NCI-H1048 (cell line): Measurements from ENCODE around the gene LOC101059915.
"Not testable (repeated sequence)": the region's sequence is repeated elsewhere in the genome, so short reads cannot be mapped to it uniquely, and the experiment has no call there.

Experiments
- DNase-seq: peaks from one replicate; lab custom pipeline; 2025; lab: John Stamatoyannopoulos, UW

LOC101059915 gene

DNA sequence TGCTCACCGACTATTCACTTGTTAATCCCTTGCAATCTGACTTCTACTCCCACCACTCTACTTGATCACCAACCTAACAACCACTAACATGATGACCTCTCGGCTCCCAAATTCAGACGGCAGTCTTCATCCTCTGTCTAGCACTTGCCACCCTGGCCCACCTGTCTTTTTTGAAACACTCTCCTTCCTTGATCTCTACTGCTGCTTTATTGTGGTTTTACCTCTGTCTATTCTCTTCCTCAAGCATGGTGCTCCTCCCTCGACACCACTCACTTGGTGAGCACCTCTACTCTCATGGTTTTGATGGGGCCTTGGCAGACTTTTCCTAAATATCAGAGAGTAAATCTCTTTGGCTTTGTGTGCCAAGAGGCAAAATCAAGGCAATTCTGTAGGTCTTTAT, 27.3 kb upstream of the LOC101059915 start:
- DNase-seq: no peak

DNA sequence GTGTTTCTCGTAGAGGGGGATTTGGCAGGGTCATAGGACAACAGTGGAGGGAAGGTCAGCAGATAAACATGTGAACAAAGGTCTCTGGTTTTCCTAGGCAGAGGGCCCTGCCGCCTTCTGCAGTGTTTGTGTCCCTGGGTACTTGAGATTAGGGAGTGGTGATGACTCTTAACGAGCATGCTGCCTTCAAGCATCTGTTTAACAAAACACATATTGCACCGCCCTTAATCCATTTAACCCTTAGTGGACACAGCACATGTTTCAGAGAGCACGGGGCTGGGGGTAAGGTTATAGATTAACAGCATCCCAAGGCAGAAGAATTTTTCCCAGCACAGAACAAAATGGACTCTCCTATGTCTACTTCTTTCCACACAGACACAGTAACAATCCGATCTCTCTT, 22.9 kb upstream of the LOC101059915 start:
- not testable (repeated sequence) for DNase-seq

- no peak for DNase-seq
Measured at GRCh38 chrX:71650333-71650969, 16.9 kb upstream of the LOC101059915 start.

DNA sequence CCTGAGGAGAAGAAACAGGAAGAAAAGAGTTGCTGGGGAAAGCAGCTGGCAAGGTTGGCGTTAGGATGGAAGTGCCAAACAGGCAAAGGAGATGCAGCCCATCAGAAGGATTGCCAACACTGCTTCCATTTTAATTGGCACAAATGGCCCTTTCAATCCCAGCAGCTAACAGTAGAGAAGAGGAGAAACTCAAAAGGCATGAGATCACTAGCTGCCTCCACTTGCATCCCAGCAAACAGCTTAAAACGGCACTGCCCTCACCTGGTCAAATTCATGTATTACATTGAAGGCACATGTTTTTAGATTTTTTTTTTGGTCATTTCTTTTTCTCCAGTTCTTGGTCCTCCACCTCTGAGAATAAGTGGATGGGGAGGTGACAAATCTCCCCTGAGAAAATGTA, 14.9 kb upstream of the LOC101059915 start:
- DNase-seq: no peak

DNA sequence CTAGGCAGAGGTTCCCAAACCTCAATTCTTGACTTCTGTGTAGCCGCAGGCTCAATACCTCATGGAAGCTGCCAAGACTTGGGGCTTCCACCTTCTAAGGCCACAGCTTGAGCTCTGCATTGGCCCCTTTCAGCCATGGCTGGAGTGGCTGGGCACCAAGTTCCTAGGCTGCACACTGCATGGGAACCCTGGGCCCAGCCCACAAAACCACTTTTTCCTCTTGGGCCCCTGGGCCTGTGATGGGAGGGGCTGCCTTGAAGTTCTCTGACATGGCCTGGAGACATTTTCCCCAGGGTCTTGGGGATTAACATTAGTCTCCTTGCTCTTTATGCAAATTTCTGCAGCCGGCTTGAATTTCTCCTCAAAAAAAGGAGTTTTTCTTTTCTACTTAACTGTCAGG, 14.0 kb upstream of the LOC101059915 start:
- DNase-seq: no peak

DNA sequence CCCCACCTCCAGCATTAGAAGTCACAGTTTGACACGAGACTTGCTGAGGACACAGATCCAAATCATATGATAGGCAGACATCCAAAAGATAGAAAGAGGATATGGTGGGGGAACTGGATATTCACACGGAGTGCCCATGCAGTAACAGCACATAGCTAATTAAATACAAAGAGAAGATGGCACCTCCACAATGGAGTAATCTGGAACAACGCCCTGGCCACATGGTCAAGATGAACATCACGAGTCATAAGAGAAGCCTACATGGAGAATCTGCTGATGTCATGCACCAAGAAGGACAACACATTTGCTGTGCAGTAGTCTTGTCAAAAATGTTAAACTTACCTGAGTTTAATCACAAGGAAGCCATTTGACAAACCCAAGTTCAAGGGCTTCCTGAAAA, 10.1 kb upstream of the LOC101059915 start:
- no peak for DNase-seq

DNA sequence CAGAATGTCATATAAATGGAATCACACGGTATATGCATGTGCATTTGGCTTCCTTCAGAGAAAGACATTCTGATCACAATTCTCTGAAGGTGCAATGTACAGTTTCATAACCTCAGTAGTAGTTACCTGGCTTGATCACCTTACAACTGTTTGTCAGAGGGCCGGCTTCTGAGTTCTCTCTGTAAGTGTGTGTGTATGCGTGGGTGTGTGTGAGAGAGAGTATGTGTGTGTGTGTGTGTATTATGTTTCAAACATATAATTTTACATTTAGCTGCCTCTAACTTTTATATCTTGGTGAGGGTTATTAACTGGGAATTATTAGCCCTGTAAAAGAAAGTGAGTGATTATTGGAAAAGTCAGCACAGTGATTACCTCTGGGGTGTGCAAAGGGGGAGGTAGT, 8.0 kb upstream of the LOC101059915 start:
- DNase-seq: no peak

DNA sequence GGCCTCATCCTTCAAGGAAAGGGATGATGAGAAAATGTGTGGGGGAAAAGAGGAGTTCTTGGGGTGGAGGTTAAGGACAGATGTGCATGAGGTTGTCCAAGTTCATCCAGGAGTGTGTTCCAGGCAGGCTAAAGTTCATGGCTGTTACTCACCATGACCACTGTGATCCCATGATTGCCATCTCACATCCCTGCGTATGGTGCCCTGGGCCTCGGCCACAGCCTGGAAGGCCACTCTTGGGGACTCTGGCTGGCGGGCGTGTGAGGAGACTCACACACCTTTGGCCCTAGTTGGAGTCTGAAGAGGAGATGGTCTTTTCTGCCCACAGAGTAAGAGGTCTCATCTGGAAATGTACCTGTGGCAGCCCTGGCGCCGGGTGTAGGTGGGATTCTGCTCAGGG, 7.4 kb upstream of the LOC101059915 start:
- no peak for DNase-seq

DNA sequence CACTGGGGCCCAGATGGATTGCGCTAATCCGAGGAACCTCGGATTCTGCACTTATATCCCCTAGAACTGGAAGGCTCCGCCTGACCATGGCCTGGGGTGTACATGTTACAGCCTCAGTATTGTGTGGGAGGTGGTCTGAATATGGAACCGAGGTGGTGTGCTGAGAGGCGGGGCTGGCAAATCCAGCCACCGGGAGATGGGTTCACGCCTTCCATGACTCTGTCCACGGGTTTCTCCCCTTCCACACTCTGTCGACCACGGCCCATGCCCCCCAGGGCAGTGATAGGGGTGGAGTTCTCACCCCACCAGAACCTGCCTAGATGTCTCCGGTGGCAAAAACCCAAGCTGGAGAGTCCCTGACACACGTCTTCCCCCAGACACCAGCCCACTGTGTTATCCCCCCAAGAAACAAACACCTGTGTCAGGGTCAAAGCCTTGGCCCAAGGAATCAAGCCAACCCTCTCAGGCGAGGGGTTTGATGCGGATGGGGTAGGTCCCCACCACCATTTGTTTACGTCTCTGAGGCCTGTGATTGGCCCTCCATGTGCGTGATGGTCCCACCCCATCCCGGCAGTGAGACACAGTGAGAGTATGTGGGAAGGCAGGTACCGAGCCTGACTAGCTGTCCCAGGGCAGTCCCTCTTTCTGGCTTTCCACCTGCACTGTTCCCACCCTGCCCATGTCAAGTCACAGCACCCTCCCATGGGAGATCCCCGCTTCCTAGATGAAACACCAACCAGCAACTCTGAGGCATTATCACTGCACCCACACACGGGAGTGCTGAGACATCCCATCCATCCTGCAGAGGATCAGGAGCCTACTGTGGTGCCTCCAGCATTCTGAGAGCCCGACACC, 6.6 kb upstream of the LOC101059915 start:
- no peak for DNase-seq

GRCh38 chrX:71661919-71662318, 5.4 kb upstream of the LOC101059915 start:
- DNase-seq: no peak

DNA sequence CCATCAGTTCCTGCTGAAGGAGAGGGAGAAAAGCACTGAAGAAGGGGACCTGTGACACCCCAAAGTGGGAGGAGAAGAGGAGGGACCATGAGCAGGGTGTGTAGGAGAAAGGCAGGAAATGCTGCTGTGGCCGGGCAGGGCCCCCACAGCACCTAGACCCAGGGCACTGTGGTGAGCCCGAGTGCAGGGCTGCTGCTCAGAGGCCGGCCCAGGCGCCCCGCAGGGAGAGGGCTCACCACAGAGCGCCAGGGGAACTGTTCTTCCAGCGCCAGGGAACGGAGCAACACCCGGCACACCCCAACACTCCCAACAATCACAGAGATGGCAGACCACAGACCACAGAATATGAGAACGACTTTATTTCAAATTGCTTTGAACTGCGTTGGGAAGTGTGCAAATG, 4.7 kb upstream of the LOC101059915 start:
- not testable (repeated sequence) for DNase-seq

DNA sequence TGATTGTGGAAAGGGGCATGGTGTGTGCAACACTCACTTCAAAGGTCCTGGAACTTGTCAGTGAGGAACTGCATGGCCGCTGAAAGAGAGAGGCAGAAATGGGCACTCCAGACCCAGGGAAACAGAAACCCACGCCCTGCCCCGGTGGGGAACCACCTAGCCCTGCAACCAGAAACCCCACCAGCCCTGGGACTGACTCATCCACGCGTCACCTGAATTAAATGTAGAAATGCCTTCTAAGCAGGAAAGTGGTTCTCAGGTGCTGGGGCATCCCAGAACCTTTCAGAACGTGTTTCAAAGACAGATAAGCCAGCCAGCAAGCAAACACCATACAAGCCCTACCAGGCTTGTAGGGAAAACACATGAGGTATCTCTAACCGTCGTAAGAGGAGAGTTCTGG, 4.1 kb upstream of the LOC101059915 start:
- not testable (repeated sequence) for DNase-seq

DNA sequence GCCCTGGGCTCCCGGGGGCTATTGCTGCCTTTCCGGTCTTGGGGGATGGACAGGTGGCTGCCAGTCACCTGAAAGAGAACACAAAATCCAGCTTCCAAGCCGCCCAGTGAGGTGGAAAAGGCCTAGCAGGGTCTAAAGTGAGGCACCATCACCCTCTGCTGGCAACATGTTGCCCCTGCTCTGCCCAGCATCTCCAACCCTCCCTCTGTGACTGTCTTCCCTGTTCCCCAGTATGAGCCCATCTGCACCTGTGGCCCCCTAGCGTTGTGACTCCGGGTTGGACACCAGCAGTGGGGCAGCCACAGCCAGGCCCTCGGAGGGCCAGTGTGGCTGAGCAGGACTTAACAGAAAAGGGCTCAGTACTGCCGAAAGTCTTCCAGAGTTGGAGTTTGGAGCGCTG, 3.1 kb upstream of the LOC101059915 start:
- DNase-seq: not testable (repeated sequence)

- DNase-seq: no peak
Measured at GRCh38 chrX:71664889-71665491, 2.4 kb upstream of the LOC101059915 start.

GRCh38 chrX:71665747-71666146, 1.6 kb upstream of the LOC101059915 start:
- DNase-seq: no peak

DNA sequence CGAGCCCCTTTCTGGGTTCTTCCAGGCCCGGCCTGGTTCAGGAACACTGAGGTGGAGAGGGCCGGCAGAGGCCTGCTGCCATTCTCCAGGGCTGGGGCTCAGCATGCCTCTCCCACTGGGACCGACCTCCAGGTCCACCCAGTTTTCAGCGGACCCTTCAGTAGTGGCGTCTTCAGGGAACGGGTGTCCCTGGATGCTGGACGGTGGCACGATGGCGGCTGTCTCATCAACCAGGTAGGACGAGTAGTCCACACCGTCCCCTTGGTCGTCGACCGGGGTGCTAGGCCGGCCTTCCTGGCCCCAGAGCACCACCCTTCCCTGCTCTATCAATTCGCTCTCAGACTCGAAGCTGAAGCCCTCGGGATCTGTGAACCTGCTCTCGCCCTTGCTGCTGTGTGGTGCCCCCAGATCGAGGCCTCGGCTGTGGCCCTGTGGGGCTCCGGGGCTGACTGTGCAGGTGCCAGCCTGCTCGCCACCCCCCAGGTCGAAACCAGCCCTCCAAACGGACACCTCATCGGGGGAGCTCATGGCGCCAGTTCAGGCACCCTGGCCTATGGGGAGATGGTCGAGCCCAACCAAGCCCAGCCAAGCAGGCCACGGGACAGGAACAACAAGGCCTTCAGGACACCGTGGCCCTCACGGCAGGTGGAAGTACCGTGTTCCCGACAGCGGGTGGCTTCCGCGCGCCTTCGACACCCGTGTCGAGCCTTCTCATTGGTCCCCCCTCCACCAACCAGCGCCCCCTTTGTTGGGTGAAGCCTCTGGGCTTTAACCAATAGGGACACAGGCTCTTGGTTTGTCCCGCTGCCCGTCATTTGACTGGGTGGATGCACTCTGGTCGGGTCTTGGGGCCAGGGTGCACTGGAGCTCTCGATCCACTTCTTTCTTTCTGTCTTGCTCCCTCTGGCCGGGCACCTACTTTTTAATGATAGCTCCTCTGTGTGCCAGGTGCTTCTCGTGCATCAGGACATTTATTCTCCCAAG, 814 bp upstream of the LOC101059915 start:
- no peak for DNase-seq

DNA sequence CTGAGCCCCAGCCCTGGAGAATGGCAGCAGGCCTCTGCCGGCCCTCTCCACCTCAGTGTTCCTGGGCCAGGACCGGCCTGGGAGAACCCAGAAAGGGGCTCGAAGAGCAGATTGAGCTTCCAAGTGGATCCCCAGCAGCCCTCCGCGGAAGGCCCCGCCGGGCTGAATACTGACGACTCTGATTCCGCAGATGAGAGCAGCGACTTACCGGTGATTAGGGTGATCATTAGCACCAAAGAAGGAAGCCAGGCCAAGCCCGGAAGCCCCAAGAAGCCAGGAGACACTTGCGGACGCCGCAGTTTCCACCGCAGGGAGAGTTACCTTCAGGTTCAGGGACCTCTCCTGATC, 876 bp downstream of the LOC101059915 start:
- no peak for DNase-seq

- no peak for DNase-seq
Measured at GRCh38 chrX:71669492-71669891, 2.1 kb downstream of the LOC101059915 start.

GRCh38 chrX:71669947-71670346, 2.6 kb downstream of the LOC101059915 start:
- DNase-seq: not testable (repeated sequence)

- no peak for DNase-seq
Measured at GRCh38 chrX:71671043-71671780, 3.9 kb downstream of the LOC101059915 start.

DNA sequence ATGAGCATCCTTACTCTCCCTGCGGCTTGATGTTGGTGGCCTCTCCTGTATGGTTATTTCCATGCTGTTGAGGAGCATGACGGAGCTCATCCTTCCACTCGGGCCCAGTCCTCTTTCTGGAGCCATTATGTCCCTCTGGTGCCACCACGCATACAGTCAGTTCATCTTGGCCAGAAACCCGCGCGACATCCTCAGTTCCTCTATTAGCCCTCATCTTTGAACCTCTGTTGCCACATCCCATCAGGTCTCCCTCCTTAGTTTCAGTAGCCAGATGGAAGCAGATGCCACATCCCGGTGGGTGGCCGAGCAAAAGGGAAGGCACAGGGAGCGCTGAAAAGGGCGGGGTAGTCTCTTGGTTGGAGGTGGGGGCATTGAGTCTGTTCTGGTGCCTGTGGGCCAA, 4.6 kb downstream of the LOC101059915 start:
- DNase-seq: no peak
